Measurements from ENCODE around the gene NKAIN1. TPM values are rescaled to one million over a fixed set of nuclear protein-coding genes. Genes with fewer than 3 reads are reported as not detected.

The NKAIN1 gene
- total and polyA plus RNA-seq, 2 donors (not counting 1 experiment from before 2014, with no cell fraction given) = not detected

- peaks cover 4% of the 10 kb centered on the region for H4K20me1 ChIP-seq (ENCODE audit: control insufficient read depth, insufficient read depth, low read length, poor library complexity, severe bottlenecking)
- no peak overlapping the region for H3K4me3 ChIP-seq (ENCODE audit: control extremely low read depth in 1 of 5, extremely low read depth in 1 of 5, insufficient read depth in 1 of 5, low read depth in 2 of 5, low read length in 4 of 5)
- no peaks in the 10 kb centered on the region for H3K4me1 ChIP-seq (ENCODE audit: control insufficient read depth in 2 of 2, insufficient read depth in 2 of 2, low read length in 2 of 2)
- H3K27ac ChIP-seq (ENCODE audit: low read length in 2 of 2) = no peak overlapping the region
- no peak overlapping the region for H3K4me2 ChIP-seq (replicated peaks; ENCODE audit: low read depth, low read length, poor library complexity, severe bottlenecking)
- no peaks in the 10 kb centered on the region for H3K9me3 Mint-ChIP-seq (ENCODE audit: insufficient read depth)
- no peaks in the 10 kb centered on the region for H3K4me1 Mint-ChIP-seq
- intact Hi-C loops (cut with micrococcal nuclease) = no loop called here
- H3K9ac ChIP-seq (ENCODE audit: low read length) = no peak overlapping the region
- H3K27ac Mint-ChIP-seq = no peak overlapping the region
- H3K36me3 ChIP-seq (replicated peaks in 1 of 2; ENCODE audit: control extremely low read depth in 1 of 2, control insufficient read depth in 1 of 2, extremely low read depth in 1 of 2, insufficient read depth in 2 of 2, low read length in 1 of 2) = peaks cover 19 to 61% of the 10 kb centered on the region in 2 experiments
- H3K79me2 ChIP-seq (ENCODE audit: control insufficient read depth, insufficient read depth, low read length) = peaks cover 3% of the 10 kb centered on the region
- H3K4me3 Mint-ChIP-seq = no peak overlapping the region
- no peaks in the 10 kb centered on the region for H3K9me3 ChIP-seq (ENCODE audit: control extremely low read depth in 1 of 3, control insufficient read depth in 2 of 3, insufficient read depth in 1 of 3, low read length in 2 of 3)
- no CpG with 5 or more reads among the region's 3 CpGs for WGBS (ENCODE audit: insufficient coverage)
- CTCF ChIA-PET = interaction anchor here (0.9 to 1.2 kb wide), 2 partner anchors 8 to 36 kb away, joined by 3 read pairs; no protein-coding TSS in a partner anchor
- DNase-seq (no peak), ATAC-seq (ENCODE audit: low read depth) (no peak)
- H2AFZ ChIP-seq (ENCODE audit: insufficient read depth, low read depth, low read length, poor library complexity, severe bottlenecking) = no peak overlapping the region
- TF ChIP-seq EZH2 (IDR thresholded peaks at IDR 0.05; ENCODE audit: borderline replicate concordance, insufficient read depth, low read depth, low read length, poor library complexity, severe bottlenecking) = no peak
- TF ChIP-seq CTCF (IDR thresholded peaks at IDR 0.05) = no peak
- POLR2A ChIA-PET = no interaction called here
- no peaks in the 10 kb centered on the region for H3K27me3 Mint-ChIP-seq
- H3K27me3 ChIP-seq (replicated peaks in 1 of 4; ENCODE audit: control extremely low read depth in 1 of 4, control insufficient read depth in 3 of 4, insufficient read depth in 4 of 4, low read length in 3 of 4) = no peaks in the 10 kb centered on the region
Observed at GRCh38 chr1:31272369-31272768, 32.7 kb upstream of the NKAIN1 start.

- Histone ChIP-seq H3K9me3 (ENCODE audit: control extremely low read depth in 1 of 3, control insufficient read depth in 2 of 3, insufficient read depth in 1 of 3, low read length in 2 of 3) (no peaks in the 10 kb centered on the region), H3K4me3 (ENCODE audit: control extremely low read depth in 1 of 5, extremely low read depth in 1 of 5, insufficient read depth in 1 of 5, low read depth in 2 of 5, low read length in 4 of 5) (no peak overlapping the region), H3K27me3 (replicated peaks in 1 of 4; ENCODE audit: control extremely low read depth in 1 of 4, control insufficient read depth in 3 of 4, insufficient read depth in 4 of 4, low read length in 3 of 4) (no peaks in the 10 kb centered on the region), H4K20me1 (ENCODE audit: control insufficient read depth, insufficient read depth, low read length, poor library complexity, severe bottlenecking) (no peaks in the 10 kb centered on the region), H3K9ac (ENCODE audit: low read length) (no peak overlapping the region), H2AFZ (ENCODE audit: insufficient read depth, low read depth, low read length, poor library complexity, severe bottlenecking) (no peak overlapping the region), H3K4me1 (ENCODE audit: control insufficient read depth in 2 of 2, insufficient read depth in 2 of 2, low read length in 2 of 2) (no peaks in the 10 kb centered on the region), H3K27ac (ENCODE audit: low read length in 2 of 2) (no peak overlapping the region), H3K79me2 (ENCODE audit: control insufficient read depth, insufficient read depth, low read length) (no peaks in the 10 kb centered on the region), H3K36me3 (replicated peaks in 1 of 2; ENCODE audit: control extremely low read depth in 1 of 2, control insufficient read depth in 1 of 2, extremely low read depth in 1 of 2, insufficient read depth in 2 of 2, low read length in 1 of 2) (peaks cover 19 to 77% of the 10 kb centered on the region in 2 experiments), H3K4me2 (replicated peaks; ENCODE audit: low read depth, low read length, poor library complexity, severe bottlenecking) (no peak overlapping the region)
- ChIA-PET POLR2A (interaction anchor here (0.6 kb wide), 1 partner anchor 13 kb away, joined by 3 read pairs; no protein-coding TSS in a partner anchor), CTCF (no interaction called here)
- H3K4me3 Mint-ChIP-seq = no peak overlapping the region
- no peaks in the 10 kb centered on the region for H3K27me3 Mint-ChIP-seq
- intact Hi-C loops (cut with micrococcal nuclease) = no loop called here
- DNase-seq = no peak
- no peaks in the 10 kb centered on the region for H3K4me1 Mint-ChIP-seq
- H3K9me3 Mint-ChIP-seq (ENCODE audit: insufficient read depth) = no peaks in the 10 kb centered on the region
- no peak overlapping the region for H3K27ac Mint-ChIP-seq
- TF ChIP-seq CTCF (IDR thresholded peaks at IDR 0.05) = no peak
- TF ChIP-seq EZH2 (IDR thresholded peaks at IDR 0.05; ENCODE audit: borderline replicate concordance, insufficient read depth, low read depth, low read length, poor library complexity, severe bottlenecking) = no peak
- no peak for ATAC-seq (ENCODE audit: low read depth)
- WGBS (ENCODE audit: insufficient coverage) = 100% methylated on average over 2 of the region's 2 CpGs
Observed at GRCh38 chr1:31266547-31266946, 26.9 kb upstream of the NKAIN1 start.
